DMS 273 treated with DMSO at 0.1 percent for 48 hours (cell line): Measurements from ENCODE around the gene TKTL1.
"Not testable (repeated sequence)": the region's sequence is repeated elsewhere in the genome, so short reads cannot be mapped to it uniquely, and the experiment has no call there.

Source experiments
- DNase-seq: peaks from one replicate; lab custom pipeline; 2025; lab: John Stamatoyannopoulos, UW

The TKTL1 gene

GRCh38 chrX:154309041-154309775 lies 13.6 kb downstream of the TKTL1 start:
- DNase-seq = no peak

GRCh38 chrX:154310616-154311536 lies 15.3 kb downstream of the TKTL1 start:
- no peak for DNase-seq

GRCh38 chrX:154312116-154312515 lies 16.5 kb downstream of the TKTL1 start:
- no peak for DNase-seq

GRCh38 chrX:154313147-154313546 lies 17.6 kb downstream of the TKTL1 start:
- DNase-seq = no peak

GRCh38 chrX:154315416-154315815 lies 19.8 kb downstream of the TKTL1 start:
- DNase-seq = no peak

- DNase-seq = no peak
Observed at GRCh38 chrX:154317391-154317995, 21.9 kb downstream of the TKTL1 start.

GRCh38 chrX:154320406-154320805 lies 24.8 kb downstream of the TKTL1 start:
- no peak for DNase-seq

- DNase-seq = no peak
Observed at GRCh38 chrX:154321152-154321551, 25.6 kb downstream of the TKTL1 start.

GRCh38 chrX:154321594-154321993 lies 26.0 kb downstream of the TKTL1 start:
- DNase-seq = no peak

- no peak for DNase-seq
Observed at GRCh38 chrX:154322890-154323289, 27.3 kb downstream of the TKTL1 start.

- no peak for DNase-seq
Observed at GRCh38 chrX:154323537-154323936, 27.9 kb downstream of the TKTL1 start.

- no peak for DNase-seq
Observed at GRCh38 chrX:154325541-154325940, 29.9 kb downstream of the TKTL1 start.

GRCh38 chrX:154327038-154327820 lies 31.6 kb downstream of the TKTL1 start:
- DNase-seq = no peak

- DNase-seq = no peak
Observed at GRCh38 chrX:154328646-154329045, 33.1 kb downstream of the TKTL1 start.

GRCh38 chrX:154329294-154329693 lies 33.7 kb downstream of the TKTL1 start:
- no peak for DNase-seq

GRCh38 chrX:154332561-154332960 lies 37.0 kb downstream of the TKTL1 start:
- DNase-seq = no peak

GRCh38 chrX:154333116-154333515 lies 37.5 kb downstream of the TKTL1 start:
- no peak for DNase-seq

- DNase-seq = no peak
Observed at GRCh38 chrX:154333837-154334271, 38.3 kb downstream of the TKTL1 start.

GRCh38 chrX:154334496-154334895 lies 38.9 kb downstream of the TKTL1 start:
- no peak for DNase-seq

GRCh38 chrX:154341399-154342298 lies 46.1 kb downstream of the TKTL1 start:
- DNase-seq = not testable (repeated sequence)

- not testable (repeated sequence) for DNase-seq
Observed at GRCh38 chrX:154343063-154343462, 47.5 kb downstream of the TKTL1 start.
